Myocyte (in vitro differentiated cells): ENCODE results near the gene CTRB2. TPM values are rescaled to one million over a fixed set of nuclear protein-coding genes. Genes with fewer than 3 reads are reported as not detected.
A peak's percentile ranks its signal among the peaks of the same experiment; 100 is the strongest.
"Not testable (repeated sequence)": the region's sequence is repeated elsewhere in the genome, so short reads cannot be mapped to it uniquely, and the experiment has no call there.

ENCODE experiments used
- DNase-seq: peaks from one replicate; pipeline ENCODE4 v3.0.0-alpha.2; 2012; ENCODE audit warnings: low read depth
- total RNA-seq: library from RNA; depleted of rRNA; stranded (reverse); fragments of >200 nt; gene quantifications from 2 replicates; pipeline ENCODE4 v1.2.3, GENCODE V29; 2014

Gene CTRB2
- total RNA-seq, 1 donor from 2014 or later = 2.3 TPM

DNA sequence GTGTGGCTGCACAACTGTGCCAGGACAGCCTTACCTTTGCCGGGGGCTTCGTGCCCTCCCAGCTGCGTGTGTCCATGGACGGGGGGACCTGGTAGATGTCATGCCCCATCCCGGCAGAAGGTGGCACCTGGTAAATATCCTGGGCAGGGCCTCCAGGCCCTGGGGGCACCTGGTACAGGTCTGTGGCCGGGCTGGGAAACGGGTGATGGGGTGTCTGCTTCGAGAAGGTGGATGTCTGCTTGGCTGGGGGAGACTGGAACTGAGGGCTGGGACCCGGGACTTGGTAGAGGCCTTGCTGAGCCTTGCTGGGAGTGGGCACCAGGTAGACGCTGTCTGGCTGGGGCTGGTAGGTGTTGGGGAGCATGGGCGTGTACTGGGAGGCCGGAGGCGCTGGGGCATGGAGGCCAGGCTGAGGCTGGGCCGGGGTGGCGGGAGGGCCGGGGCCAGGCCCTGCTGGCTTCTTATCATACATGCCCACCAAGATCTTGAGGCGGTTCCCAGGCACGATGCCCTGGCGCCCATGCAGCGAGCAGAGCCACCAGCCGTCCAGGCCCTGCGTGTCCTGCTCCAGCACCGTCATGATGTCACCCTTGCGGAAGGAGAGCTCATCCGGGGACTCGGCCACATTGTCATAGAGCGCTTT is 35.6 kb upstream of the CTRB2 start:
- DNase-seq = not testable (repeated sequence)

DNA sequence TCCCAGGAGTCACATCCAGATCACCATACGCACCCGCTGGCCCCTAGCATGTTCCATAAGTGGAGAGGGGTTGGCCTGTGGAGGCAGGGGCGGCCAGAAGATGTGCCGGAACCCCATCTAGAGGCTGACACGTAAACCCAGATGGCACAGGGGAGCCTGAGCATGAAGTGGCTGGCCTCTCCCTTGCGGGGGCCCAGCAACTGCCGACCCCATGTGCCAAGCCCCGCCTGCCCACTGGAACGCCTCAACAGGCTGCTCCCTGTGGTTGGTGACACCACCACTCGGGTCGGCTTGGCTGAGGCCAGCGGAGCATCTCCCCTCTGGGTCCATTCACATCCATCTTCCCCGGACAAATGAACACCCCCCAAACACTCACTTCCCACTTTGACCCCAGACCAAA is 35.0 kb upstream of the CTRB2 start:
- no peak for DNase-seq

DNA sequence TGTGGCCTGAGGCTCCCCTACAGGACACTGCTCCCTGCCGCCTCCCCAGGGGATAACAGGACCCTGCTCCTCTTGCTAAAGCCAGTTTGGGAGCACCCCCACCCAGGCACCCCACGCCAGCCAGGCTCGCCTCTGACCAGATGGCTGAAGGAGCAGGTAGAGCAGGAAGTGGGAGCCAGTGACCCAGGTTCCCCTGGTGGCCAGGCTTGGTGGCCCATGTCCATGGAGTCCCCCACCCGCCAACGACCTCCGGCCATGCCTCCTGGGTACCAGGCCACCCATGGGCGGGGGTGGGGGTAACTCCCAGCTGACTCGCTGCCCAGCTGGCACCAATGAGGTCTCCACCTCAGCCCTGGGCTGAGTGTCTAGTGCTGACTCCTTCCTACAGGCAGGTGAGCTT is 34.5 kb upstream of the CTRB2 start:
- no peak for DNase-seq

GRCh38 chr16:75240633-75241032 is 33.7 kb upstream of the CTRB2 start:
- DNase-seq = not testable (repeated sequence)

DNA sequence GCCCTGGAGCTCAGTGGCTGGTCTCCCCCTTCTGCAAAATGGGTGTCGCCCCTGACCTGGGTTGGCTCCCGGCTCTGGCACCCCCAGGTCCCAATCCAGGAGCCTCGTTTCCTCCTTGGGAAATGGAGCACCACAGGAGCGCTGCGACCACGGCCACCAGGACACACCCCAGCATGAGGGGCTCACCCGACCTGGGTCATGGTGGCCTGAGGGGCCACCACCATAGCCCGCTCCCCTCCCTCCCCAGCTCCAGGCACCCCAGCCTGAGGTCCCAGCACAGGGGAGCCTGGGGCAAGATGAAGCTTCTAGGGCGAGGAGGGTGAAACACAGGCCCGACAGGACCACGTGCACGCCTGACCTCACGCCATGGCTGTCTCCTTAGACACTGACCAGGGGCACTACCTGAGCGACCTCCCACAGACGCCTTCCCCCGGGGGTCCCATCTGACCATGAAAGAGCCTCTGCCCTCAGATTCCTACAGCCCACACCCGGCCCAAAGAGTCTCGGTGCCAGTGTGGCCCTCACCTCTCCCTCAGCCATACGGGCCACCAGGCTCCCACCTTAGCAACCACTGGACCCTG is 32.7 kb upstream of the CTRB2 start:
- DNase-seq = no peak

DNA sequence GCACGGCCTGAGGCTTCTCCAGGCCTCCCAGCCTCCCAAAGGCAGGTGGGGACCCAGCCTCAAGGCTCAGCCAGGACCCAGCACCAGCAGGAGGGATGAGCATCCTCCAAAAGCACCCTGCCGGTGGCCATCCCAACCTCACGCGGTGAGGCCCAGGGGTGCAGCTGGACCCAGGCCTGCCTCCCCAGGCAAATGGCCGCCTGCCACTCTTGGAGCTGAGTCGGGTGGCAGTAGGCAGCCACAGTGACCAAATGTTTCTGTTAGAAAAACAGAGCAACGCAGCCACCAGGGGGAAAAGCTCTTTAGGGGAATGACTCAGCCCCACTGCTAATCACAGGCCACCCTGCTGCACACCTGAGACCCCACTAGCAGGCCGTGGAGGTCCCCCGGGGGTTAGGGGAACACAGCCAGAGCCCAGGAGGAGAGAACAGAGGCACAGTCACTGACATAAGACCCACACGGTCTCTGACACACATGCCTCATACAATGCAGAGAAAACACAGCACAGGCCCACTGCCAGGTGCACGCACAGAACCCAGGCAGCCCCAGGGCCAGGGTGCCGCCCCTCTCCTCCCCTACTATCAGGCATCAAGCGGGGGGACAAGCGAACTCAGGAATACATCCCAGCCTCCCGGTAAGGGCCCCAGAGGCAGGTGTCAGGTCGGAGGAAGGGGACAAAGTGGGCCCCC is 32.0 kb upstream of the CTRB2 start:
- no peak for DNase-seq

- peak; percentile 93 for DNase-seq
Observed at GRCh38 chr16:75238132-75238852, 31.3 kb upstream of the CTRB2 start.

DNA sequence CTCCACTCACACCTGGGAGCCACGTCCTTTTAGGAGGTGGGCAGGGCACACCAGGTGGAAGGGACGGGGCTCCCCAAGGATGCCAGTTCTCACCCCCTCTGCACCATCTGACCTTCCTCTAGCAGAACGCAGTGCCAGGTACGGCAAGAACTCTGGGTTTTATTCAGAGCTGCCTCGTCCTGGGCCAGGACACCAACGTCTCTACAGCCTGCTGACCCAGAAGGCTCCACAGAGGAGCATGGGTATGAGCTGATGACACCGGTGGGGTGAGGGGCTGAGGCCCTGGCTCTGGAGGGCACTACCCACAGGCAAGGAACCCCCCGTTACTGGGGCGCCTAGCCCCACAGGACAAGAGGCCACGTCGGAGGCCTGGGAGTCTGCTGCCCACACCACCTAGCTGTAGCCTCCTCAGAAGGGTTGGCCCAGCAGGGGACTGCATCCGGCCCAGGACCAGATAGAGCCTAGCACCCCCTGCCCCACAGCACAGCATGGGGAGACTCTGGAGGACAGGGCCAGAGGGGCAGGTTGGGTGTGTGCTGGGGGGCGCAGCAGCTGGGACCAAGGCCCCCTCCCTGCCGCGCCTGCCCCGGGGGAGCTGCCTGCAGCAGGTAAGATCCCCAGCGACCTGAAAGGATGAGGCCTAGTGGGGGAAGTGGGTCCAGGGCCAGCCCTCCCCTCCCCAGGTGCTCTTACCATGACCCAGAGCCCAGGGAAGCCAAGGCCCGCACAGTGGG is 30.6 kb upstream of the CTRB2 start:
- DNase-seq = no peak

- no peak for DNase-seq
Observed at GRCh38 chr16:75236736-75237397, 29.9 kb upstream of the CTRB2 start.

- no peak for DNase-seq
Observed at GRCh38 chr16:75236232-75236631, 29.3 kb upstream of the CTRB2 start.

- DNase-seq = no peak
Observed at GRCh38 chr16:75235721-75236193, 28.8 kb upstream of the CTRB2 start.

DNA sequence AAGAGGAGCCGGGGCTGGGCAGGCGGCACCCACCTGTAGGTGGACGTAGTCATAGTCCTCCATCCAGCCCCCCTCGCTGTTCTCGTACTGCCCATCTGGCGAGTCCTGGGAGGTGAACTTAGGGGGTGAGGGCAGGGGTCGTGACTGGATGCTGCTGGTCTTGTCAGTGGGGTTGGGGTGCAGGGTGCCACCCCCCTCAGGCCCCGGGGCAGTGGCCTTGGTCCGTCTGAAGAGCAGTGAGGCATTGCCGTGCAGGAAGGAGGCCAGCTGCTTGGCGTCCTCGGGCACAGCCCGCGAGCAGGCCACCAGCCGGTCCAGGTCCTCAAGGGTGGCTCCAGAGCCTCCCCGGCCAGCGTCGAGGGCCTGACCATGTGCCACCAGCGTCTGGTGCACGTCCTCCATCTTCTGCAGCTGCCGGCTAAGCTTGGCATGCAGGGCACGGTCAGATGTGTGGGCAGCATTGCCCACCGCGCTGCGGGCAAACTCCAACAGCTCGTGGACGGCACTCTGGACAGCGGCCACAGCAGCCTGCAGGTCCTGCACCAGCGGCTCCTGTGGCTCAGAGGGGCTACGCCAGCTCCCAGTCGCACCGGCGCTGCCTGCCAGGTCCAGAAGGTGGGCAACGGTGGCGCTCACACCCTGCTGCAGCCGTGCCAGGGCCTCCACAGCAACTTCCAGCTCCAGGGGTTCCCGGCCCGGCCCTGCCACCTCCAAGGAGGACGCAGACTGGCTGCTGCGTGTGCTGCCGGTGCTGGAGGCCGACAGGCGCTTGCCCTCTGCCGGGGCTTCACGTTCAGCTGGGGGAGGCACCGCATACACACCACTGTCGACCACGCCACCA is 28.1 kb upstream of the CTRB2 start:
- DNase-seq = no peak

- no peak for DNase-seq
Observed at GRCh38 chr16:75233611-75233938, 26.6 kb upstream of the CTRB2 start.

DNA sequence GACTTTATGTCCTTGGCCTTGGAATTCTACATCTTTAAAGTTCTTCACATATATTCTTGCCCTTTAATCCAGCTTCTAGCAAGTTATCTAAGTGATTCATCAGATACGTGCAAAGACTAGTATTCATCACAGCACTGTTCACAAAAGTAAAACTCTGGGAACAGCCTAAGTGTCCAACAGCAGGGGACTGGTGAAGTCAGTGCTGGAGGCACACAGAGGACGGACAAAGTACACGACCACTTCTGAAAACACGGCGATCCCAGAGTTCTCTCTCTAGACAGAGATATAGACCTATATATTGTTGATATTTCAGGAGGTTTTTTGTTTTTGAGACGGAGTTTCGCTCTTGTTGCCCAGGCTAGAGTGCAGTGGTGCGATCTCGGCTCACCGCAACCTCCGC is 24.6 kb upstream of the CTRB2 start:
- no peak for DNase-seq

- DNase-seq = no peak
Observed at GRCh38 chr16:75230471-75231110, 23.6 kb upstream of the CTRB2 start.

GRCh38 chr16:75229172-75230031 is 22.4 kb upstream of the CTRB2 start:
- DNase-seq = peak; percentile 43

- DNase-seq = no peak
Observed at GRCh38 chr16:75228143-75228976, 21.4 kb upstream of the CTRB2 start.
